Measurements from ENCODE around the gene SHLD3. TPM values are rescaled to one million over a fixed set of nuclear protein-coding genes. Genes with fewer than 3 reads are reported as not detected.
A peak's percentile ranks its signal among the peaks of the same experiment; 100 is the strongest.

SHLD3 gene
- polyA plus RNA-seq, 3 donors: 2.0 to 4.9 (median 2.6) TPM

- no peaks in the 10 kb centered on the region for H3K27me3 ChIP-seq (ENCODE audit: control insufficient read depth in 2 of 2, insufficient read depth in 2 of 2, low read length in 2 of 2)
Measured at GRCh38 chr5:65625743-65626142, 916 bp downstream of the SHLD3 start.

DNA sequence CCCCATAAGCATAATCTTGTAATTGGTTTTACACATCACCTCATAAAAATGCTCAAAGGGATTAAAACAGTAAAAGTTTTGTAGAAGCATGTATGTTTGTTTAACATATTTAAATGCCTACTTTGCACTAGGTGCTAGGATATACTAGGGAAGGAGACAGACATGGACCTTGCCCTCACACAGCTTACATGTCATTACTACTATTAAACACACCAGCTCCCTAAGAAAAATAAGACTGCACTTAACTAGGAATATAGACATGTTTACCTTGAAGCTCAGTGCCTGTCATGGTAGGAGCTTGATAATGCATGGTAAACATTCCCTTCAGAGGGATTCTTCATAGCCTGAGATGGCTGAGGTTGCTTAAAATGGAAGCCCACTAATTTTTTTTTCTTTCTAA lies 6.2 kb downstream of the SHLD3 start:
- Histone ChIP-seq H3K4me3 (replicated peaks in 1 of 3; ENCODE audit: low read depth in 2 of 3, low read length in 3 of 3) (no peak overlapping the region), H3K9ac (ENCODE audit: insufficient read depth, low read length, poor library complexity, severe bottlenecking) (no peak overlapping the region), H3K4me1 (ENCODE audit: control insufficient read depth in 1 of 2, insufficient read depth in 2 of 2, low read length in 2 of 2) (peaks cover 0 to 8% of the 10 kb centered on the region in 2 donors), H3K4me2 (replicated peaks; ENCODE audit: extremely low read depth, low read length, poor library complexity, severe bottlenecking) (no peak overlapping the region), H3K9me3 (replicated peaks in 1 of 2; ENCODE audit: control insufficient read depth in 1 of 2, insufficient read depth in 1 of 2, low read length in 2 of 2) (no peaks in the 10 kb centered on the region), H3K27me3 (ENCODE audit: control insufficient read depth in 2 of 2, insufficient read depth in 2 of 2, low read length in 2 of 2) (no peaks in the 10 kb centered on the region), H3K27ac (ENCODE audit: low read depth in 1 of 2, low read length in 2 of 2) (no peak overlapping the region), H2AFZ (ENCODE audit: insufficient read depth, low read depth, low read length, poor library complexity, severe bottlenecking) (no peak overlapping the region), H3K79me2 (ENCODE audit: insufficient read depth, low read length) (peaks cover 58% of the 10 kb centered on the region), H3K36me3 (replicated peaks in 1 of 2; ENCODE audit: control insufficient read depth in 1 of 2, insufficient read depth in 2 of 2, low read length in 2 of 2) (peaks cover 12 to 30% of the 10 kb centered on the region in 2 donors), H4K20me1 (ENCODE audit: insufficient read depth, low read length) (peaks cover 6% of the 10 kb centered on the region)
- peaks cover 9% of the 10 kb centered on the region for H3K4me1 Mint-ChIP-seq
- intact Hi-C loops (cut with micrococcal nuclease): no loop called here
- H3K27ac Mint-ChIP-seq: no peak overlapping the region
- H3K27me3 Mint-ChIP-seq (ENCODE audit: low read depth in 3 of 3): peaks cover 0 to 2% (median 0%) of the 10 kb centered on the region in 3 donors
- peaks cover 15 to 30% of the 10 kb centered on the region in 2 donors for H3K36me3 Mint-ChIP-seq
- TF ChIP-seq, protein P1, sequence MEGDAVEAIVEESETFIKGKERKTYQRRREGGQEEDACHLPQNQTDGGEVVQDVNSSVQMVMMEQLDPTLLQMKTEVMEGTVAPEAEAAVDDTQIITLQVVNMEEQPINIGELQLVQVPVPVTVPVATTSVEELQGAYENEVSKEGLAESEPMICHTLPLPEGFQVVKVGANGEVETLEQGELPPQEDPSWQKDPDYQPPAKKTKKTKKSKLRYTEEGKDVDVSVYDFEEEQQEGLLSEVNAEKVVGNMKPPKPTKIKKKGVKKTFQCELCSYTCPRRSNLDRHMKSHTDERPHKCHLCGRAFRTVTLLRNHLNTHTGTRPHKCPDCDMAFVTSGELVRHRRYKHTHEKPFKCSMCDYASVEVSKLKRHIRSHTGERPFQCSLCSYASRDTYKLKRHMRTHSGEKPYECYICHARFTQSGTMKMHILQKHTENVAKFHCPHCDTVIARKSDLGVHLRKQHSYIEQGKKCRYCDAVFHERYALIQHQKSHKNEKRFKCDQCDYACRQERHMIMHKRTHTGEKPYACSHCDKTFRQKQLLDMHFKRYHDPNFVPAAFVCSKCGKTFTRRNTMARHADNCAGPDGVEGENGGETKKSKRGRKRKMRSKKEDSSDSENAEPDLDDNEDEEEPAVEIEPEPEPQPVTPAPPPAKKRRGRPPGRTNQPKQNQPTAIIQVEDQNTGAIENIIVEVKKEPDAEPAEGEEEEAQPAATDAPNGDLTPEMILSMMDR (IDR thresholded peaks at IDR 0.05): no peak
- peaks cover 0 to 2% (median 0%) of the 10 kb centered on the region in 7 donors for H3K9me3 Mint-ChIP-seq
- no peak for DNase-seq
- H3K4me3 Mint-ChIP-seq: no peak overlapping the region

More at GRCh38 chr5:65625743-65626142, 916 bp downstream of the SHLD3 start:
- peak overlapping the region in 3 of 7 donors; percentile 74 to 98 (median 94) for H3K27ac Mint-ChIP-seq
- peak overlapping the region; percentile 97 for H2AFZ ChIP-seq (ENCODE audit: insufficient read depth, low read depth, low read length, poor library complexity, severe bottlenecking)
- TF ChIP-seq, protein P1 (IDR thresholded peaks at IDR 0.05): no peak
- H3K4me1 Mint-ChIP-seq: peaks cover 30% of the 10 kb centered on the region
- H3K9me3 ChIP-seq (replicated peaks in 1 of 2; ENCODE audit: control insufficient read depth in 1 of 2, insufficient read depth in 1 of 2, low read length in 2 of 2): no peaks in the 10 kb centered on the region
- peaks cover 9 to 17% of the 10 kb centered on the region in 2 donors for H3K36me3 Mint-ChIP-seq
- peaks cover 6% of the 10 kb centered on the region for H4K20me1 ChIP-seq (ENCODE audit: insufficient read depth, low read length)
- H3K4me2 ChIP-seq (replicated peaks; ENCODE audit: extremely low read depth, low read length, poor library complexity, severe bottlenecking): peak overlapping the region; percentile 80
- intact Hi-C loops (cut with micrococcal nuclease): loop anchor here (2.0 to 10.0 kb wide), 3 partner anchors 63 to 519 kb away; partner anchors contain the start of genes CENPK (in 2 of the 2), PPWD1 (in 2 of the 2), NLN (in 1 of the 2) and SGTB (in 1 of the 2)
- no peak overlapping the region for H3K9ac ChIP-seq (ENCODE audit: insufficient read depth, low read length, poor library complexity, severe bottlenecking)
- H3K4me3 Mint-ChIP-seq: peak overlapping the region; percentile 90 to 99
- H3K9me3 Mint-ChIP-seq: peaks cover 0 to 2% (median 0%) of the 10 kb centered on the region in 7 donors
- peak overlapping the region; percentile 86 to 98 (median 94) for H3K4me3 ChIP-seq (replicated peaks in 1 of 3; ENCODE audit: low read depth in 2 of 3, low read length in 3 of 3)
- no CpG with 5 or more reads among the region's 6 CpGs for WGBS (ENCODE audit: insufficient coverage)
- no peaks in the 10 kb centered on the region for H3K27me3 Mint-ChIP-seq (ENCODE audit: low read depth in 3 of 3)
- DNase-seq: no peak
- peaks cover 12 to 17% of the 10 kb centered on the region in 2 donors for H3K36me3 ChIP-seq (replicated peaks in 1 of 2; ENCODE audit: control insufficient read depth in 1 of 2, insufficient read depth in 2 of 2, low read length in 2 of 2)
- H3K79me2 ChIP-seq (ENCODE audit: insufficient read depth, low read length): peaks cover 93% of the 10 kb centered on the region
- H3K4me1 ChIP-seq (ENCODE audit: control insufficient read depth in 1 of 2, insufficient read depth in 2 of 2, low read length in 2 of 2): peaks cover 18 to 35% of the 10 kb centered on the region in 2 donors
- H3K27ac ChIP-seq (ENCODE audit: low read depth in 1 of 2, low read length in 2 of 2): peak overlapping the region in 1 of 2 donors; percentile 93
